Neural progenitor cell (in vitro differentiated cells): ENCODE measurements around the gene TBC1D7. TPM values are rescaled to one million over a fixed set of nuclear protein-coding genes. Genes with fewer than 3 reads are reported as not detected.

Experiments used
- DNase-seq: peaks from one replicate; pipeline ENCODE4 v3.0.0-alpha.2; 2016; ENCODE audit warnings: low spot score
- H2AFZ ChIP-seq: fragments of 200-600 bp; sonication (generic); replicated peaks from 2 replicates; pipeline ENCODE4 v1.6.1; 2016; ENCODE audit warnings: antibody characterized with exemption
- H3F3A ChIP-seq: fragments of 200-600 bp; sonication (generic); 2 replicates; pipeline ENCODE4 v1.6.1; 2016; ENCODE audit warnings: antibody characterized with exemption, low read depth
- H3K27ac ChIP-seq: fragments of 200-600 bp; sonication (generic); 2 replicates; pipeline ENCODE4 v1.5.1; 2016; ENCODE audit warnings: mild to moderate bottlenecking
- H3K27me3 ChIP-seq: fragments of 200-600 bp; sonication (generic); 2 replicates; pipeline ENCODE4 v1.6.1; 2016; ENCODE audit warnings: mild to moderate bottlenecking, moderate library complexity
- H3K36me3 ChIP-seq: fragments of 200-600 bp; sonication (generic); 2 replicates; pipeline ENCODE4 v1.5.1; 2016
- H3K4me1 ChIP-seq: fragments of 200-600 bp; sonication (generic); 2 replicates; pipeline ENCODE4 v1.6.1; 2016; ENCODE audit warnings: mixed run types
- H3K4me2 ChIP-seq: fragments of 200-600 bp; sonication (generic); 2 replicates; pipeline ENCODE4 v1.6.1; 2016
- H3K4me3 ChIP-seq: fragments of 200-600 bp; sonication (generic); 2 replicates; pipeline ENCODE4 v1.5.1; 2016
- H3K79me2 ChIP-seq: fragments of 200-600 bp; sonication (generic); 2 replicates; pipeline ENCODE4 v1.6.1; 2016; ENCODE audit warnings: low read depth
- H3K9ac ChIP-seq: fragments of 200-600 bp; sonication (generic); 2 replicates; pipeline ENCODE4 v1.6.1; 2016
- H3K9me3 ChIP-seq: fragments of 200-600 bp; sonication (generic); 2 replicates; pipeline ENCODE4 v1.5.1; 2016; ENCODE audit warnings: low read depth
- H4K20me1 ChIP-seq: fragments of 200-600 bp; sonication (generic); 2 replicates; pipeline ENCODE4 v1.6.1; 2016; ENCODE audit warnings: low read depth
- H3K27ac Mint-ChIP-seq: 3 replicates; pipeline ENCODE4 v1.8.0; 2021; ENCODE audit warnings: mixed read lengths
- H3K27me3 Mint-ChIP-seq: 2 replicates; pipeline ENCODE4 v1.8.0; 2022; ENCODE audit warnings: low read depth, mild to moderate bottlenecking, inconsistent platforms, moderate library complexity, mixed read lengths; ENCODE audit not compliant: insufficient read depth
- H3K36me3 Mint-ChIP-seq: 3 replicates; pipeline ENCODE4 v1.8.0; 2021; ENCODE audit warnings: mixed read lengths
- H3K4me1 Mint-ChIP-seq: 3 replicates; pipeline ENCODE4 v1.8.0; 2021; ENCODE audit warnings: mixed read lengths
- H3K4me3 Mint-ChIP-seq: 3 replicates; pipeline ENCODE4 v1.8.0; 2021; ENCODE audit warnings: mild to moderate bottlenecking, moderate library complexity, mixed read lengths
- H3K9me3 Mint-ChIP-seq: 3 replicates; pipeline ENCODE4 v1.8.0; 2020; ENCODE audit warnings: mixed read lengths
- EZH2 ChIP-seq: fragments of 200-600 bp; sonication (generic); IDR thresholded peaks from 2 replicates; pipeline ENCODE4 v1.6.1; 2017; ENCODE audit warnings: antibody characterized with exemption, mild to moderate bottlenecking, moderate library complexity
- EZH2phosphoT487 ChIP-seq: fragments of 200-600 bp; sonication (generic); IDR thresholded peaks from 2 replicates; pipeline ENCODE4 v1.6.1; 2017; ENCODE audit warnings: antibody characterized with exemption
- total RNA-seq: library from RNA; depleted of rRNA; stranded (reverse); fragments of >200 nt; gene quantifications from 2 replicates; pipeline ENCODE4 v1.2.3, GENCODE V29; 2015; ENCODE audit warnings: low replicate concordance
- TF ChIP-seq, protein P1 (sequence below): fragments of 200-600 bp; sonication (generic); IDR thresholded peaks from 2 replicates; pipeline ENCODE4 v1.5.1; 2017; ENCODE audit warnings: antibody characterized with exemption, mild to moderate bottlenecking

Gene TBC1D7
- total RNA-seq, 1 donor from 2014 or later: 54.9 TPM

DNA sequence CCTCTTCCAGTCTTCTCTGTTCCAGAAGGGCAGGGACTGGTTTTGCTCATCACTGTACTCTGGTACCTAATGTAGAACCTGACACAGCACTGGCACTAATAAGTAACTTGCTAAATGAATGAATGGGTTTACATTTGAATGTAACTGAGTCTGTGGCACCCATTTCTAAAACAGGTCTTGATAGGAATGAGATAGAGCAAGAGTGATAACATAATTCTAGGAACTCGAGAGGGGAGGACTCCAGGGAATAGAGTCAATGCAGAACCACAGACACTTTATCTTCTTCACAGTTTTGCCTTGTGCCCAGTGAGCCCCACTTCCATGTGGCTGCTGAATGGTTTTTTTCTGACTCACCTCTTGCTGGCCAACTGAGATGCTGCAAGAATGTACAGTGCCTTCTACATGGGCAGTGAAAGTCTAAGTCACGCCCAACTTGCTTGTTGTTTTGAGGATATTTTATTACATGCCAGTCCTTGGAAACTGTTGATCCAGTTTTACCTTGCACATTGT lies 61.1 kb downstream of the TBC1D7 start:
- Histone ChIP-seq H3K79me2 (no peaks in the 10 kb centered on the region), H3K9ac (no peak overlapping the region), H3F3A (no peaks in the 10 kb centered on the region), H3K4me3 (no peak overlapping the region), H2AFZ (no peak overlapping the region), H3K36me3 (no peaks in the 10 kb centered on the region), H3K27ac (no peak overlapping the region), H3K9me3 (no peaks in the 10 kb centered on the region), H3K4me1 (no peaks in the 10 kb centered on the region), H3K4me2 (no peak overlapping the region), H4K20me1 (no peaks in the 10 kb centered on the region), H3K27me3 (no peaks in the 10 kb centered on the region)
- Mint-ChIP-seq H3K9me3 (peaks cover 2% of the 10 kb centered on the region), H3K4me1 (peaks cover 20% of the 10 kb centered on the region), H3K27ac (no peak overlapping the region), H3K4me3 (no peak overlapping the region), H3K36me3 (peaks cover 11% of the 10 kb centered on the region), H3K27me3 (no peaks in the 10 kb centered on the region)
- TF ChIP-seq, protein P1, sequence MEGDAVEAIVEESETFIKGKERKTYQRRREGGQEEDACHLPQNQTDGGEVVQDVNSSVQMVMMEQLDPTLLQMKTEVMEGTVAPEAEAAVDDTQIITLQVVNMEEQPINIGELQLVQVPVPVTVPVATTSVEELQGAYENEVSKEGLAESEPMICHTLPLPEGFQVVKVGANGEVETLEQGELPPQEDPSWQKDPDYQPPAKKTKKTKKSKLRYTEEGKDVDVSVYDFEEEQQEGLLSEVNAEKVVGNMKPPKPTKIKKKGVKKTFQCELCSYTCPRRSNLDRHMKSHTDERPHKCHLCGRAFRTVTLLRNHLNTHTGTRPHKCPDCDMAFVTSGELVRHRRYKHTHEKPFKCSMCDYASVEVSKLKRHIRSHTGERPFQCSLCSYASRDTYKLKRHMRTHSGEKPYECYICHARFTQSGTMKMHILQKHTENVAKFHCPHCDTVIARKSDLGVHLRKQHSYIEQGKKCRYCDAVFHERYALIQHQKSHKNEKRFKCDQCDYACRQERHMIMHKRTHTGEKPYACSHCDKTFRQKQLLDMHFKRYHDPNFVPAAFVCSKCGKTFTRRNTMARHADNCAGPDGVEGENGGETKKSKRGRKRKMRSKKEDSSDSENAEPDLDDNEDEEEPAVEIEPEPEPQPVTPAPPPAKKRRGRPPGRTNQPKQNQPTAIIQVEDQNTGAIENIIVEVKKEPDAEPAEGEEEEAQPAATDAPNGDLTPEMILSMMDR: no peak
- TF ChIP-seq EZH2 (no peak), EZH2phosphoT487 (no peak)
- no peak for DNase-seq

DNA sequence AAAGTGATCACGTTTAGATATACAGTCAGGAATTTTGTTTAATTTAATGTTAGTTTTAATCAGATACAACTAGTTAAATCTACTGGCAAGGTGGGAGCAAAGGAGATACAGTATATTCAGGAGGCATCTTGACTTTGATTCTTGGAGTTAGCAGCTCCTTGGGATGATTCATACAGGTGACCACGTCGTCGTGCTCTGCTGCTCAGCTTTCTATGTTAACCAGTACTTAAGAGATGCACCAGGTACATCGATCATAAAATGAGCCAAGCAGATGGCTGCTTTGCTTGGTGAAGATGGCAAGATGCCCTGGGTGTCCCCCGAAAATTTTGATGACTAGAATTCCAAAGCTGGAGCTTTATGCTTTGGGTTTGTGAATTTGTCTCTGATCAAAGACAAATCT lies 64.7 kb downstream of the TBC1D7 start:
- DNase-seq: no peak
- peaks cover 8% of the 10 kb centered on the region for H3K4me1 Mint-ChIP-seq
- TF ChIP-seq EZH2phosphoT487 (no peak), EZH2 (no peak)
- TF ChIP-seq, protein P1: no peak

DNA sequence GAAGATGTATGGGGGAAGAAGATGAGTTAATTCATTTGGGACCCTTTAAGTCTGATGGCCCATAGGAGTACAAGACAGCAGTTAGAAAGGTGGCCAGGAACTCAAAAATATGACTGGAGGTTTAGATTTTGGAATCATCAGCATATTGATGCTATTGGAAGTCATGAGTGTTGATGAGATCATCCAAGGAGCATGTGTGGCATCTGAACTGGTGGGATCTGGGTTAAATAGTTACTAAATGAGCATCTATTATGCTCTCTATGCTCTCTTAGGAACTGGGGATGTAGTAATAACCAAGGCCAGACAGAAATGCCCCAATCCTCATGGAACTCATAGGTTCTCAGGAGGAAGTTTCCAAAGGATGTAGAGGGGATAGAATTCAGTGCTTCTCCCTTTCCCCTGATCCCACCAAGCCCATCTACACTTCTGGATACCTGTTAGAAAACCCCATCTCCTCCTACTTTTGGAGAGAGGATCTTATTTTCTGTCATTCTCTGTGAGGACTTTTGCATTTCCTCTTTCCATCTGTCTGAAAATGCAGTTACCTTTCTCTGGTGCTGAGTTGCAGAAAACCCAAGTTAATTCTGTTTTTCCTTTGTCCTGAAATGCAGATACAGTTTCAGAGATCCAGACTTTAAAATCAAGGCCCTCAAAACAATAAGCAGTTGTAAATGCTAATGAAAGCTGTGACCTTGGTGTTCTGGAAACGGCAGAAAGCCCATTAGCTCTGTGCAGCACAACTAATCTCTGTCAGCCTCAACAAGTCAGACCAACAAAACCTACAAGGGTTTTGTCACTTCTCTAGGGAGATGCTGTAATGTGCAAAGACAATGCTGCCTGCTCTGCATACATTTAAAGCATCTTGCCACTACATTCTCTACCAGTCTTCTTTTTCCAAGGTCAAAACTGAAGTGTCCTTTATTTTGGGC lies 65.8 kb downstream of the TBC1D7 start:
- Mint-ChIP-seq H3K4me3 (no peak overlapping the region), H3K36me3 (peaks cover 10% of the 10 kb centered on the region), H3K4me1 (peaks cover 5% of the 10 kb centered on the region), H3K27me3 (peaks cover 2% of the 10 kb centered on the region), H3K9me3 (peaks cover 2% of the 10 kb centered on the region), H3K27ac (no peak overlapping the region)
- Histone ChIP-seq H3F3A (no peaks in the 10 kb centered on the region), H2AFZ (no peak overlapping the region), H3K27me3 (no peaks in the 10 kb centered on the region), H3K4me1 (peaks cover 7% of the 10 kb centered on the region), H3K27ac (no peak overlapping the region), H3K79me2 (no peaks in the 10 kb centered on the region), H3K36me3 (no peaks in the 10 kb centered on the region), H3K9ac (no peak overlapping the region), H3K4me2 (no peak overlapping the region), H3K4me3 (no peak overlapping the region), H4K20me1 (no peaks in the 10 kb centered on the region), H3K9me3 (no peaks in the 10 kb centered on the region)
- DNase-seq: no peak
- TF ChIP-seq EZH2phosphoT487 (no peak), EZH2 (no peak)
- TF ChIP-seq, protein P1: no peak

More for the DNA sequence above, 64.7 kb downstream of the TBC1D7 start:
- Mint-ChIP-seq H3K27ac (no peak overlapping the region), H3K4me3 (no peak overlapping the region), H3K27me3 (peaks cover 2% of the 10 kb centered on the region), H3K9me3 (peaks cover 2% of the 10 kb centered on the region), H3K36me3 (peaks cover 11% of the 10 kb centered on the region)
- no peaks in the 10 kb centered on the region for H4K20me1 ChIP-seq
- H3K27ac ChIP-seq: no peak overlapping the region
- no peaks in the 10 kb centered on the region for H3K79me2 ChIP-seq
- H3K27me3 ChIP-seq: no peaks in the 10 kb centered on the region
- no peak overlapping the region for H3K9ac ChIP-seq
- no peak overlapping the region for H2AFZ ChIP-seq
- no peak overlapping the region for H3K4me3 ChIP-seq
- H3F3A ChIP-seq: no peaks in the 10 kb centered on the region
- H3K4me1 ChIP-seq: peaks cover 7% of the 10 kb centered on the region
- H3K9me3 ChIP-seq: no peaks in the 10 kb centered on the region
- no peaks in the 10 kb centered on the region for H3K36me3 ChIP-seq
- no peak overlapping the region for H3K4me2 ChIP-seq
